Stomach (tissue), 9 donors: ENCODE data around the gene KRTAP13-3. TPM values are rescaled to one million over a fixed set of nuclear protein-coding genes. Genes with fewer than 3 reads are reported as not detected.
A peak's percentile ranks its signal among the peaks of the same experiment; 100 is the strongest.

ENCODE experiments used
- DNase-seq, 2 donors: peaks; one replicate each; pipeline versions ENCODE4 v3.0.0 to v3.0.0-alpha.2; 2013 to 2019
- H3K27ac ChIP-seq, 5 donors: fragments of 200-600 bp in 4 of 5; sonication (generic) in 4 of 5; one replicate each; pipeline ENCODE4 v1.5.1; 2013 to 2019; ENCODE audit warnings: mild to moderate bottlenecking in 1 of 5, moderate library complexity in 1 of 5
- H3K27me3 ChIP-seq, 3 donors: fragments of 200-600 bp; sonication (generic); one replicate each; pipeline ENCODE4 v1.5.1; 2017 to 2019; ENCODE audit warnings: mixed run types in 1 of 3
- H3K36me3 ChIP-seq, 4 donors: fragments of 200-600 bp; sonication (generic); 1 replicate in 3 of 4; 2 replicates in 1 of 4; pipeline ENCODE4 v1.5.1; 2016 to 2019
- H3K4me1 ChIP-seq, 4 donors: fragments of 200-600 bp; sonication (generic); one replicate each; pipeline ENCODE4 v1.5.1; 2016 to 2019
- H3K4me3 ChIP-seq, 4 donors: fragments of 200-600 bp; sonication (generic) in 3 of 4; one replicate each; pipeline ENCODE4 v1.5.1; 2016 to 2019; ENCODE audit warnings: mild to moderate bottlenecking in 1 of 4
- H3K9me3 ChIP-seq, 4 donors: fragments of 200-600 bp; sonication (generic); one replicate each; pipeline ENCODE4 v1.5.1; 2016 to 2019
- EP300 ChIP-seq: sonication (generic); formaldehyde crosslinking; IDR thresholded peaks from one replicate; pipeline ENCODE4 v1.6.1; 2017; ENCODE audit warnings: antibody characterized with exemption
- POLR2A ChIP-seq, 4 donors: fragments of 450-650 bp; IDR thresholded peaks; one replicate each; pipeline ENCODE4 v1.6.1; 2016; ENCODE audit warnings: antibody characterized with exemption in 4 of 4, control low read depth in 2 of 4, mild to moderate bottlenecking in 1 of 4, moderate library complexity in 1 of 4
- POLR2AphosphoS5 ChIP-seq, 3 donors: sonication (generic); formaldehyde crosslinking; IDR thresholded peaks; one replicate each; pipeline ENCODE4 v1.6.1; 2016; ENCODE audit warnings: antibody characterized with exemption in 3 of 3
- WGBS, 5 donors: extraction: QIAGEN DNeasy Blood & Tissue Kit in 3 of 5; methylation state at CpG; one replicate each; pipeline versions ENCODE4 v1.1.5 to v1.1.7; 2013 to 2018; 5-methylcytosine and 5-hydroxymethylcytosine counted together
- intact Hi-C: fragments of 100-400 bp; cut with DNase I; formaldehyde crosslinking; loops from one replicate; pipeline ENCODE4 v1.15.1; 2023; ENCODE audit warnings: low total_unique reads
- polyA plus RNA-seq, 3 donors: library from polyadenylated mRNA; stranded (reverse); fragments of 200-250 nt; gene quantifications; one replicate each; pipeline ENCODE4 v1.2.3, GENCODE V29; 2013
- total RNA-seq, 5 donors: library from RNA; depleted of rRNA; stranded (reverse); fragments of >200 nt; gene quantifications; one replicate each; pipeline versions ENCODE4 v1.1.0 to v1.2.3, GENCODE V29; 2014 to 2016
- TF ChIP-seq, protein P1 (sequence below), 7 experiments: fragments of 450-650 bp in 4 of 7; fragments of 200-600 bp in 3 of 7; sonication (generic) in 3 of 7; IDR thresholded peaks; one replicate each; pipeline ENCODE4 v1.5.1; 2016 to 2019; ENCODE audit warnings: antibody characterized with exemption in 7 of 7, control low read depth in 2 of 7, mild to moderate bottlenecking in 1 of 7
- donor health status: healthy with polysubstance abuse.
- donor health status: Bipolar disorder and iron deficiency.
- donor health status: healthy.

Gene KRTAP13-3
- total and polyA plus RNA-seq, 8 donors, result not detected

DNA sequence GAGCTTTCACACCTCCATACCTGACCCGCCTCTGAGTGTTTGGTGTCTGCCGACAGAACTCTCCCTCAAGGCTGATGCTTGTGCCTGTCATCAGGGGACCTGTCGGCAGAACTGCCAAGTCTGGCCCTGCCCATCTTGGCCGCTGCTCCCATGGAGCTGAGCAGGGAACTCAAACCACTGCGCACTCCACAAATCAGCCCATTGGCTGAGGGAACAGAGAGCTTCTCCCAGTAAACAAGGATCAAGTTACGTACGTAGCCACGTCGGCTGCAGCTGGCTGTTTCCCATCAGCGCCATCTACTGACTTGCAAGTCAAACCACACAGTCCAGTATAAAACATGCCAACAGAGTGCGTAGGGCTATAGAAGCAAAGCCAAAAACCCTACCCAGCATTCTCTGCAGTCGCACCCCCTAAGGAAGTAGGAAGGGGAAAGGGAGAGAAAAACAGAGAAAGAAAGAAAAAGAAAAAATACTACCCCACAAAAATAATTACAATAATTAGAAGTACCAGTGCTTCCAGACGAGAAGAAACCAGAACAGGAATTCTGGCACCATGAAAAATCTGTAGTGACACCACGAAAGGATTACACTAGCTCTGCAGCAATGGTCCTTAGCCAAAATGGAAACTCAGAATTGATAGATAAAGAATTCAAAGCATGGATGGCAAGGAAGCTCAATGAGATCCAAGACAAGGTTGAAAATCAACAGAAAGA lies 16.8 kb downstream of the KRTAP13-3 start:
- Histone ChIP-seq H3K9me3 (peaks cover 0 to 8% (median 0%) of the 10 kb centered on the region in 4 donors), H3K36me3 (no peaks in the 10 kb centered on the region), H3K4me3 (no peak overlapping the region), H3K27ac (no peak overlapping the region), H3K4me1 (no peaks in the 10 kb centered on the region), H3K27me3 (no peaks in the 10 kb centered on the region)
- intact Hi-C loops, result no loop called here
- WGBS, 5 donors, result 29 to 36% (median 30%) methylated on average over 14 of the region's 14 CpGs
- DNase-seq, result peak; percentile 48 to 66
- TF ChIP-seq, protein P1, sequence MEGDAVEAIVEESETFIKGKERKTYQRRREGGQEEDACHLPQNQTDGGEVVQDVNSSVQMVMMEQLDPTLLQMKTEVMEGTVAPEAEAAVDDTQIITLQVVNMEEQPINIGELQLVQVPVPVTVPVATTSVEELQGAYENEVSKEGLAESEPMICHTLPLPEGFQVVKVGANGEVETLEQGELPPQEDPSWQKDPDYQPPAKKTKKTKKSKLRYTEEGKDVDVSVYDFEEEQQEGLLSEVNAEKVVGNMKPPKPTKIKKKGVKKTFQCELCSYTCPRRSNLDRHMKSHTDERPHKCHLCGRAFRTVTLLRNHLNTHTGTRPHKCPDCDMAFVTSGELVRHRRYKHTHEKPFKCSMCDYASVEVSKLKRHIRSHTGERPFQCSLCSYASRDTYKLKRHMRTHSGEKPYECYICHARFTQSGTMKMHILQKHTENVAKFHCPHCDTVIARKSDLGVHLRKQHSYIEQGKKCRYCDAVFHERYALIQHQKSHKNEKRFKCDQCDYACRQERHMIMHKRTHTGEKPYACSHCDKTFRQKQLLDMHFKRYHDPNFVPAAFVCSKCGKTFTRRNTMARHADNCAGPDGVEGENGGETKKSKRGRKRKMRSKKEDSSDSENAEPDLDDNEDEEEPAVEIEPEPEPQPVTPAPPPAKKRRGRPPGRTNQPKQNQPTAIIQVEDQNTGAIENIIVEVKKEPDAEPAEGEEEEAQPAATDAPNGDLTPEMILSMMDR (IDR thresholded peaks at IDR 0.05), result peak in 3 of 7 experiments; percentile 12 to 44 (median 14)
- TF ChIP-seq POLR2A (IDR thresholded peaks at IDR 0.05), result no peak
- TF ChIP-seq EP300, result no peak
- no peak for TF ChIP-seq POLR2AphosphoS5 (IDR thresholded peaks at IDR 0.05)

DNA sequence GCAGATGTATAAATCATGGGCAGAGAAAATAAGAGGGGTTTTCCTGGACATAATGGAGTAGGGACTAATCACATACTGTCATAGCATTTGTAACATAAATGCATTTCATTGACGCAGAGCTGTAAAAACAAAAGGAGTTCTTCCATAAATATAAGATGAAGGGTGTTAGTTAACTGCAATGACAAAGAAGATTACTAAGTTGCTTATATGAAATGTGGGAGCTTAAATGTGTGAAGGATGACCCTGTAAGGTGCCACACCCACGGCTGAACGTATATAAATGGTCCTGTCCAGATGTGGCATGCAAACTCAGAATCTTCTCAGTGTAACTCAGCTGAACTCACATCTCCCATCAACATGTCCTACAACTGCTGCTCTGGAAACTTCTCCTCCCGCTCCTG lies 30.0 kb downstream of the KRTAP13-3 start, which contains the start of gene KRTAP13-1:
KRTAP13-1 (plus strand) TSS at position 301 of the 400 bp plus-strand sequence; CDS start at position 357, 56 bp downstream.
- 59 to 77% (median 73%) methylated on average over 4 of the region's 4 CpGs for WGBS, 5 donors
- Histone ChIP-seq H3K27me3 (no peaks in the 10 kb centered on the region), H3K36me3 (no peaks in the 10 kb centered on the region), H3K9me3 (peaks cover 0 to 5% (median 5%) of the 10 kb centered on the region in 4 donors), H3K4me3 (no peak within 1 kb of the TSS), H3K27ac (no peak within 1 kb of the TSS), H3K4me1 (no peaks in the 10 kb centered on the region)
- TF ChIP-seq EP300 (no peak), POLR2A (IDR thresholded peaks at IDR 0.05) (no peak), POLR2AphosphoS5 (IDR thresholded peaks at IDR 0.05) (no peak)
- TF ChIP-seq, protein P1 (IDR thresholded peaks at IDR 0.05), result no peak
- intact Hi-C loops, result no loop called here
- DNase-seq, result no peak

DNA sequence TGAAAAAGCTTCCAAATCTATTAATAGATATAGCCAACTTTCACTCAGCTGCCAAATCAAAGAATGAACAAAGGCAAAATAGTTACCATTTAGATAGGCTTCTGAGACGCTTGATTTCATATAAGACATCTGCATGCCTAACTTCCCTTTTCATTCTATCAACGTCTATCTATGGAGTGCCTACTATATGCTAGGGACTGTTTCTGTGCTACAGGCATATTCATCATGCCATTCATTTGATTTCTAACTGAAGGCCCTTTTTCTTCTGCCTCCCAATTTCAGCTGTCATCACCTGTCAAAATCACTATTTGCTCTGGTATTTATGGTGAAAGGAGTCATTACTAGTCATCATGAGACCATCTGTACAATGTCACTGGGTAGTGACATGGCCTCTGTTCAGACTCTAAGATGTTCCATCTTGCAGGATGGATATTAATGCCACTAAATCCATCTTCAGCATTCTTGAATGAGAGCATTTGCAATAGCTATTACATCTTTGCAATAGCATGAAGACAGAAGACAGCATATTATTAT lies 34.2 kb downstream of the KRTAP13-3 start:
- no peak for TF ChIP-seq POLR2A (IDR thresholded peaks at IDR 0.05)
- TF ChIP-seq, protein P1 (IDR thresholded peaks at IDR 0.05), result no peak
- no peak for TF ChIP-seq EP300
- no peak for TF ChIP-seq POLR2AphosphoS5 (IDR thresholded peaks at IDR 0.05)
- H3K27me3 ChIP-seq, result no peaks in the 10 kb centered on the region
- no peak overlapping the region for H3K4me3 ChIP-seq
- 56 to 68% (median 68%) methylated on average over 2 of the region's 2 CpGs for WGBS, 5 donors
- no peak overlapping the region for H3K27ac ChIP-seq
- H3K9me3 ChIP-seq, result peaks cover 0 to 17% (median 10%) of the 10 kb centered on the region in 4 donors
- no peaks in the 10 kb centered on the region for H3K36me3 ChIP-seq
- no peaks in the 10 kb centered on the region for H3K4me1 ChIP-seq
- no peak for DNase-seq
- intact Hi-C loops, result no loop called here

DNA sequence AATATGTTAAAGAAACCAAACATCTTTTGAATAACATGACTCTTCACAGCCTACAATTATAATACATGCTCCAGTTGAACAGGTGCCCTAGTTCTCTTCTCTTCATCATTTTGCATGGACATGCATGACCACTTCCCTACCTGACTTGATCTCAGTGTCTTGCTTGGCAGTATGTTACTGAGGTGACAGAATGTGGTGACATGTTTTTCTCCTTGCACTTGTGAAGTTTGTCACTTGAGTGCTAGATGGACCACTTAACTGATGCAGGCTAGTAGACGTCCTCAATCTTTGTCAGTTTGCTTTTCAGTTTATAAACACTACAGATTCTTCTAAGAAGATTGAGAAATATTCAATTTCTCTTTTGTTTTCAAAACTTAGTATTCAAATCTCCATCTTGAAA lies 43.5 kb downstream of the KRTAP13-3 start:
- Histone ChIP-seq H3K36me3 (no peaks in the 10 kb centered on the region), H3K9me3 (peaks cover 0 to 4% (median 0%) of the 10 kb centered on the region in 4 donors), H3K27me3 (no peaks in the 10 kb centered on the region), H3K27ac (no peak overlapping the region), H3K4me1 (no peaks in the 10 kb centered on the region), H3K4me3 (no peak overlapping the region)
- DNase-seq, result no peak
- WGBS, 5 donors, result 29 to 44% (median 35%) methylated on average over 1 of the region's 1 CpG
- TF ChIP-seq POLR2A (IDR thresholded peaks at IDR 0.05) (no peak), EP300 (no peak), POLR2AphosphoS5 (IDR thresholded peaks at IDR 0.05) (no peak)
- TF ChIP-seq, protein P1 (IDR thresholded peaks at IDR 0.05), result no peak
- intact Hi-C loops, result no loop called here

Other genes starting within 250 kb of the KRTAP13-3 start
- gene CLDN8, start 209.8 kb downstream of the KRTAP13-3 start, total RNA-seq, result 1 to 10 TPM in 1 of 5 donors, under 1 TPM in 1, not detected in 3; 0.89 to 4.1 TPM
- 1 to 10 TPM in 1 of 3 donors, not detected in 2; 2.1 TPM for gene CLDN8, start 209.8 kb downstream of the KRTAP13-3 start, polyA plus RNA-seq
- not detected for gene KRTAP24-1, start 143.0 kb downstream of the KRTAP13-3 start, total RNA-seq
- gene KRTAP24-1, start 143.0 kb downstream of the KRTAP13-3 start, polyA plus RNA-seq, result not detected
- not detected for gene KRTAP25-1, start 136.4 kb downstream of the KRTAP13-3 start, total RNA-seq
- not detected for gene KRTAP25-1, start 136.4 kb downstream of the KRTAP13-3 start, polyA plus RNA-seq
- gene KRTAP26-1, start 105.6 kb downstream of the KRTAP13-3 start, total RNA-seq, result not detected
- gene KRTAP26-1, start 105.6 kb downstream of the KRTAP13-3 start, polyA plus RNA-seq, result not detected
- gene KRTAP27-1, start 88.2 kb downstream of the KRTAP13-3 start, total RNA-seq, result not detected
- gene KRTAP27-1, start 88.2 kb downstream of the KRTAP13-3 start, polyA plus RNA-seq, result not detected
- gene KRTAP23-1, start 77.3 kb downstream of the KRTAP13-3 start, total RNA-seq, result not detected
- gene KRTAP23-1, start 77.3 kb downstream of the KRTAP13-3 start, polyA plus RNA-seq, result not detected
- gene KRTAP13-2, start 53.7 kb downstream of the KRTAP13-3 start, total RNA-seq, result not detected
- gene KRTAP13-2, start 53.7 kb downstream of the KRTAP13-3 start, polyA plus RNA-seq, result not detected
- not detected for gene KRTAP13-1, start 29.9 kb downstream of the KRTAP13-3 start, total RNA-seq
- not detected for gene KRTAP13-1, start 29.9 kb downstream of the KRTAP13-3 start, polyA plus RNA-seq
- not detected for gene KRTAP13-4, start 4.3 kb upstream of the KRTAP13-3 start, total RNA-seq
- not detected for gene KRTAP13-4, start 4.3 kb upstream of the KRTAP13-3 start, polyA plus RNA-seq
- gene KRTAP15-1, start 14.3 kb upstream of the KRTAP13-3 start, total RNA-seq, result not detected
- gene KRTAP15-1, start 14.3 kb upstream of the KRTAP13-3 start, polyA plus RNA-seq, result not detected
- gene KRTAP19-1, start 54.4 kb upstream of the KRTAP13-3 start, total RNA-seq, result not detected
- gene KRTAP19-1, start 54.4 kb upstream of the KRTAP13-3 start, polyA plus RNA-seq, result not detected
- gene KRTAP19-2, start 61.5 kb upstream of the KRTAP13-3 start, total RNA-seq, result not detected
- gene KRTAP19-2, start 61.5 kb upstream of the KRTAP13-3 start, polyA plus RNA-seq, result not detected
- gene KRTAP19-3, start 66.1 kb upstream of the KRTAP13-3 start, total RNA-seq, result not detected
- gene KRTAP19-3, start 66.1 kb upstream of the KRTAP13-3 start, polyA plus RNA-seq, result not detected
- not detected for gene KRTAP19-4, start 71.2 kb upstream of the KRTAP13-3 start, total RNA-seq
- gene KRTAP19-4, start 71.2 kb upstream of the KRTAP13-3 start, polyA plus RNA-seq, result not detected
- gene KRTAP19-5, start 76.2 kb upstream of the KRTAP13-3 start, total RNA-seq, result not detected
- not detected for gene KRTAP19-5, start 76.2 kb upstream of the KRTAP13-3 start, polyA plus RNA-seq
- not detected for gene KRTAP19-6, start 115.9 kb upstream of the KRTAP13-3 start, total RNA-seq
- not detected for gene KRTAP19-6, start 115.9 kb upstream of the KRTAP13-3 start, polyA plus RNA-seq
- not detected for gene KRTAP19-7, start 135.4 kb upstream of the KRTAP13-3 start, total RNA-seq
- gene KRTAP19-7, start 135.4 kb upstream of the KRTAP13-3 start, polyA plus RNA-seq, result not detected
- gene KRTAP22-2, start 164.5 kb upstream of the KRTAP13-3 start, total RNA-seq, result not detected
- not detected for gene KRTAP22-2, start 164.5 kb upstream of the KRTAP13-3 start, polyA plus RNA-seq
- gene KRTAP6-3, start 166.5 kb upstream of the KRTAP13-3 start, total RNA-seq, result not detected
- not detected for gene KRTAP6-3, start 166.5 kb upstream of the KRTAP13-3 start, polyA plus RNA-seq
- not detected for gene KRTAP6-2, start 173.0 kb upstream of the KRTAP13-3 start, total RNA-seq
- gene KRTAP6-2, start 173.0 kb upstream of the KRTAP13-3 start, polyA plus RNA-seq, result not detected
- gene KRTAP22-1, start 175.2 kb upstream of the KRTAP13-3 start, total RNA-seq, result not detected
- not detected for gene KRTAP22-1, start 175.2 kb upstream of the KRTAP13-3 start, polyA plus RNA-seq
- gene KRTAP6-1, start 188.0 kb upstream of the KRTAP13-3 start, total RNA-seq, result not detected
- gene KRTAP6-1, start 188.0 kb upstream of the KRTAP13-3 start, polyA plus RNA-seq, result not detected
- gene KRTAP20-1, start 190.5 kb upstream of the KRTAP13-3 start, total RNA-seq, result not detected
- not detected for gene KRTAP20-1, start 190.5 kb upstream of the KRTAP13-3 start, polyA plus RNA-seq
- not detected for gene KRTAP20-4, start 194.7 kb upstream of the KRTAP13-3 start, total RNA-seq
- gene KRTAP20-4, start 194.7 kb upstream of the KRTAP13-3 start, polyA plus RNA-seq, result not detected
- not detected for gene KRTAP20-2, start 209.3 kb upstream of the KRTAP13-3 start, total RNA-seq
- not detected for gene KRTAP20-2, start 209.3 kb upstream of the KRTAP13-3 start, polyA plus RNA-seq
- gene KRTAP20-3, start 216.9 kb upstream of the KRTAP13-3 start, total RNA-seq, result not detected
- not detected for gene KRTAP20-3, start 216.9 kb upstream of the KRTAP13-3 start, polyA plus RNA-seq